HPDE6-E6E7 (cell line): ENCODE measurements around the gene KCNJ2.

Experiments
- DNase-seq: peaks from one replicate; pipeline ENCODE4 v3.0.0; 2011; ENCODE audit warnings: missing footprints; ENCODE audit errors: extremely low spot score

Gene KCNJ2

DNA sequence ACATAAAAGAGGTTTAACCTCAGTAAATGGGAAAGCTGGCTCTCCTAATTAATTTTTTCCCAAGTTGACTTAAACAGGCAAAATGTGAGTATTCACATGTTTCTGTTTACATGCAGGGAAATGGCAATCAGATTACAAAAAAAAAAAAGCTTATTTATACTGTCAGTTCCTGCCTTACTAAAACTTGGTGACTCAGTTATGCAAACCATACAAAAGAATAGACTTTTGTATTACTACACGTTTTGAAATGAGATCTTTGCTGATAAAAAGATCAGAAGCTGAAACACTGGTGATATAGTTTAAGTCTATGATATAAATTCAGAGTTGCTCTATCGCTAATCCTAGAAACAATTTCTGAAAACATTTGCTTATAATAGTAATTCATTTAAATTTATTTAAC lies 9.4 kb upstream of the KCNJ2 start:
- no peak for DNase-seq

- no peak for DNase-seq
These were observed 7.8 kb upstream of the KCNJ2 start for GRCh38 chr17:70161519-70161918.

GRCh38 chr17:70165383-70165782 lies 3.9 kb upstream of the KCNJ2 start:
- no peak for DNase-seq

GRCh38 chr17:70166615-70167014 lies 2.7 kb upstream of the KCNJ2 start:
- no peak for DNase-seq

- no peak for DNase-seq
These were observed 1.0 kb upstream of the KCNJ2 start for GRCh38 chr17:70168044-70168976.

DNA sequence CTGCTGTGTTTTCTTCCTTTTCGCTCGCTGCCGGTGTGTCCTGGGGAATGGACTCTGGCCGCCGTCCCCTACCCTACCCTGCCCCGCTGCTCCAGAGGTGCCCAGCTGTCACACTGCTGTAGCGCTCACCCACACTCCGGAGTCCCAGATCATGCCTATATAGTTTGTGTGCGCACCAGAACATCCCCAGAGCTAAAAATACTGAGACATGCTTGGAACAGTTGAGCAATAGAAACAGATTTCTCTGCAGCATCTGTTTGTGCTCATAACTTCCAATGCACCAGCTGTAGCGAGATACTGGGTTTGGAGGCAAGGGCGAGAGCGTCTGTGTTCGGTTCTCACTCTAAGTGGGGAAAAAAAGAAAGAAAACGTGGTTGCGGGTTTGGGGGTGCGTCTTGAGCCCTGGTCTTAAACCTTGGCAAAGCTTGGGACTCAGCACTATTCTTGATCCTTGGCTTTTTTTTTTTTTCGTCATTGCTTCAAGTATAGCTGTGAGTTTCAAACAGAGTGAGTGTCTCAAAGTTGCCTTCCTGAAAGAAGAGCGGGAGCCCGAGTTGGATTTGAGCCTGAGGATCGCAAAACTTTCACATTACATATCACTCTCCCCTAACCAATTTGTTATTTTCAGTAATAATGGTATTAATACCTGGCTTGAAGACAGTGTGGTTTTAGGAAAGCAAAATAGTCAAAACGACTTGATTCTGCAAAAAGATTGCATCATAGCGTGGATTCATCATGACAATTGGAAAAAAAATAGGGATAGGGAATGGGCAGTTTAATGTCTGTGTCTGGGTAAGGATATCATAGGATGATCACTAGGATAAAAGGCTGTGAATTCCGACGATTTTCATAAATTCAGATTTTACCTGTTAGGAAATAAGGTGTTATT lies 621 bp downstream of the KCNJ2 start:
- DNase-seq: no peak

DNA sequence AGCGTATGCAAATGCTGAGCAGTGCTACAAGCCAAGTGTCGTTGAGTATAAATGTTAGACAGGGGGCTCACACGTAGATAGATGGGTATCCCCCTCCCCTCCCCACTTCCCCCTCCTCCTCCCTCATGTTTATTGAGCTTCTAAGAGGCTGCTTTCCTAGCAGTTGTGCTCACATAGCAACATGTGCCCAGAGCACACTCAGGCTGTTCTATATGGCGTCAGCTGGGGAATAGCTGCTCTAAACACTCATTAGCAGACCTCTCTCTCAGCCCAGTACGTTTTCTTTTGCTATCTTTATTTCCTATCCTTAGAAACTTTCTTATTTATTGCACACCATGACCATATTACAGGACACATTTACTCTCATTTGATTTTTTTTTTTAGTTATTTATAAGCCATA lies 1.8 kb downstream of the KCNJ2 start:
- DNase-seq: no peak

- DNase-seq: no peak
These were observed 3.1 kb downstream of the KCNJ2 start for GRCh38 chr17:70172449-70172848.

DNA sequence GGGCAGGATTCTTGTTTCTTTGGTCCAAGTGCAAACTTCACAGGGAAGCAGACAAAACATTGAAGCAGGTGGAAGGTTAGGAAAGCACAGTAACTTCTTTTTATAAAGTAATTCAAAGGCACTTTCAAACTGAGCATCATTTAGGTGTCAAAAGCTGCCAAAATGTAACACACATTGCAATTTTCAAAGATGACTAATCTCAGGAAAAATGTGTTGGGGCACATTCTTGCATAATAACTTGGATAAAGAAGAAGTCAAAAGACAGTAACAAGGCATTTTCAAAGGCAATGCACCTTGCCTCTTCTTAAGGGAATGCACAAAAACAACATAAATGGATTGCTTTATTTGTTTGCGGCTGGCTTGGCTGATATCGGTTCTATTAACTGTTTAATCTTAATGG lies 3.6 kb downstream of the KCNJ2 start:
- DNase-seq: no peak

GRCh38 chr17:70173681-70174080 lies 4.3 kb downstream of the KCNJ2 start:
- DNase-seq: no peak

GRCh38 chr17:70181376-70181775 lies 12.0 kb downstream of the KCNJ2 start:
- no peak for DNase-seq

DNA sequence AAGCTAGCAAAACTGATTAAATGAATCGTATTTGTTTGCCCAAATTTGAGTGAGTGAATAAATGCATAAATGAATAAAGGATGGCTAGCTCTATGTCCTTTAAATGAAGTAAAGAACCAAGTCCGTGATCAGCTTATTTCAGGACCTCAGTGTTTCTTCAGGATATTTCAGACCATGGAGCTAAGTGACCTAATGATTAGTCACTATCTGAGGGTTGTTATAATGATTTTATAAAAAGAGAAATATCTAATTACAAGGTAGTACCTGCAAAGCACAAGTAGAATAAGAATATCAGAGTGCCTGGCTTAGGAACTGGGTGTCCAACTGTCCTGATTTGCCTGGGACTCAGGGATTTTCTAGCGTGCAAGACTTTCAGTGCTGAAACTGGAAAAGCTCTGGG lies 12.5 kb downstream of the KCNJ2 start:
- no peak for DNase-seq

DNA sequence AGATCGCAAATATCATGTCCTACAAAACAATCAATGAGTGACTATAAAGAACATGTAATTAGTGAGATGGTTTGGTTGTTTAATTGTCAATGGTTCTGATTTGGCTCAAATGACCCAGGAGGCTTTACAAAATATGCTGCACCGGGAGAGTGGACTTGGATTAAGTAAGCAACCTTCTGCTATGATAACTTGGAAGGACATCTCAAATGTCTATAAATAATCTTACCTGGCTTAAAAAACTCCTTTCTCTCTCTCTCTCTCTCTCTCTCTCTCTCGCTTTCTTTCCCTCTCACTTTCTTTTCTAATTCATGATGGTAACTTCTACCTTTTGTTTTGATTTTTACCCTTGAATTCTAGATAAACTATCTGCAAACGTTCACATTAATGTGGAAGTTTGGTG lies 14.2 kb downstream of the KCNJ2 start:
- DNase-seq: no peak

DNA sequence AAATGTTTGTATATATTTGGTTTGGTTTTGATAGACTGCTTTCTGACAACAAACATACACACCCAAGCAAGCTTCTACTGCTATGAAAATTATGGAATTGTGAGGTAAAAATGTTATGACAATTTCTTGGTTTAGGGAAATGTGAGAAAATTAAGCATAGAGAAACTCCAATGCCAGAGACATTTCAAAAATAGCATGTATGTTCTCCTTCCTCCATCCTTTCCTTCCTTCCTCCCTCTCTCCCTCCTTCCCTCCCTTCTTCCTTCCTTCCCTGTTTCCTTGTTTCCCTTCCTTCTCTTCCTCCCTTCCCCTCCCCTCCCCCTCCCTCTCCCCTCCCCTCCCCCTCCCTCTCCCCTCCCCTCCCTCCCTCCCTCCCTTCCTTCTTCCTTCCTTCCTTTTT lies 14.9 kb downstream of the KCNJ2 start:
- DNase-seq: no peak

- no peak for DNase-seq
These were observed 15.4 kb downstream of the KCNJ2 start for GRCh38 chr17:70184770-70185169.

DNA sequence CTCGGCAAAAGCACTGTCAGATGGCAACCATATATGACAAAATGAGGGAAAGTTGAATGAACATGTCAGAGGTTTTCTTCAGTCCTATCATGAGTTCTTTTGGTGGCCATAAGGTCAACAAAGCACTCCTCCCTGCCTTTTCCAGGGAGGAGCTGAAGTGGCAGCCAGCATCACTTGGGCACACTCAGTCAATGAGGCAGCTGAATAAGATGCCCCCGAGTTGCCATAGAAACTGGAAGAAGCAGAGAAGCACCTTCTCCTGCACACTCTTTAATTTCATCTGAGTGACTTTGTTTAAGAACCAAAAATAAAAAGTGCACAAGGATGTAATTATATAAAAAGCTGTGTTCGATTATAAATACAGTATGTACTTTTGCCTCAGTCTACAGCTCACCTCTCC lies 16.0 kb downstream of the KCNJ2 start:
- no peak for DNase-seq

GRCh38 chr17:70187383-70187782 lies 18.1 kb downstream of the KCNJ2 start:
- no peak for DNase-seq

DNA sequence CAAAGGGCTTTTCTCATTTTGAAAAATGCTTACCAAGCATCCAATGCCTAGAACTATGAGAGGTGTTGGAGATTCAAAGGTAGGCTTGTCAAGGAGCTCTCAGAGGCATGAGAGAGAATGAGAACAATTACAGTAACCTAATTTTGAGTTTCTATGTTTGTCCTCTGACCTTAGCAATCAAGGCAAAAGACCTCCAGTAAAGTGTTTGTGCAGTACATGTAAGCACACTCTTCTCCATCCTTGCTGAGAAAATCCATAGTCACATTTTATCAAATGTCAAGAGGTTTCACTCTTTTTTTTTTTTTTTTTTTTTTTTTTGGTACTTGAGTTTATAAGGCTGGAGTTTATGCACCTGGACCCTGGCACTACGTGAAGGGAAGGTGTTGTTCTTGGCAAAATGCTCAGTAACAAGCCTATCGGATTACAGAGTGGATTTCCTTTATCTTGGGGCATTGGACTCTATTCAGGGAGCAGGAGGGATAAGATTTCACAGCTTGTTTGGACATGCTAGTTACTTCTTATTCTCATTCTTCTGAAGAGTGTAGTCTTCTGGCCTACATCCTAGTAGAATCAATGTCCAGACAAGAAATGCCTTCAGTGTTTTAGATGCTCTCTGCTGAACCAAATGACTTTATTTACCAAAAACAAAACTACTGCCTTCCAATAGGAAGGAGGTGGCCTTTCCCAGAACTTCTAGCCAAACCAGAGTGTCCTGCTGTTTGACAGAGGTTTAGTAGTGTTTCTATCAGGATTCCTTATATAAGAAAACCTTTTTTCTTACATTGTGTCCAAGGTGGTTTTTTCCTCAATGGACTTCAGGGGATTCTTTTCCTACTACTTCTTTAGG lies 21.9 kb downstream of the KCNJ2 start:
- peak; percentile 59 for DNase-seq

DNA sequence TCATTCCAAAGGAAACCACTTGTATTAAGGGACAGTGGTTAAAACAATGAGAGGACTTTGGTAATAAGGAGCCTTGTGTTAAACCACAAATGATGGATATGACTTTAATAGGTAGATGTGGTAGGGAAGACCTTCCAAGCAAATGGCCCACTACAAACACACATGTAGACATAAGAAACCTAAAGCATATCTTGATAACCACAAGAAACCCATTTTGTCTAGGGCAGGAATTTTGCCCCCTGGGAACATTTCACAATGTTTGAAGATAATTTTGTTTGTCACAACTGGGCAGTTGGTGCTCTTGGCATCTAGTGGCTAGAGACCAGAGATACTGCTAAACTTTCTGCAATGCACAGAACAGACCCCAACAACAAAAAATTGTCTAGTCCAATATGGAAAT lies 25.8 kb downstream of the KCNJ2 start:
- no peak for DNase-seq

DNA sequence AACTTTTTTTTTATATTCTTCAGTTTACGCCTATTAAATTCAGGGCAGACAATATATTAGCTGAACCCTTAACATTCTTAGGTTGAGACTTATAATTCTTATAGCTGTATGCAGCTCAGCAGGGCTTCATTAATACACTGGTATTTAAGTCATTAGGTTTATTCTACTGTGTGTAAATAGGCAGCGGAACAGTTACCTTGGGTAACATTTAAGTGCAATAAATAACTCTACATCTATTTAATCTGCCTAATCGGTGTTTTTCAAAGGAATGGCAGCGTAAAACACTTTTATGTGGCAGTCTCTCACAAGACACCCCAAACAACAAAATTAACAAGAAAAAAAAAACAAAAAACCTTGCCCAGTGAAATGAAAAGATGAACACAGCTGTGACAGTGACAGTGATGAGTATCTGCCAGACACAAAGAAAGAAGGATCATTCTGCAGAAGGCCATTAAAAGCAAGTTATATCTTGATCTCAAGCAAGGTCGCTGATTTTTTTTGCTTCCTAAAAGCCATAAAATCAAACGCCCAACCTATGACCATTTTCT lies 32.6 kb downstream of the KCNJ2 start:
- DNase-seq: no peak

GRCh38 chr17:70202840-70203239 lies 33.5 kb downstream of the KCNJ2 start:
- no peak for DNase-seq

- no peak for DNase-seq
These were observed 35.1 kb downstream of the KCNJ2 start for GRCh38 chr17:70204431-70204830.
